NCI-H2081 treated with DMSO at 0.1 percent for 48 hours (cell line): ENCODE results near the gene ATP5IF1.

ENCODE experiments used
- DNase-seq: peaks from one replicate; lab custom pipeline; 2025; lab: John Stamatoyannopoulos, UW

ATP5IF1 gene

GRCh38 chr1:28265577-28265976 is 29.7 kb downstream of the ATP5IF1 start:
- no peak for DNase-seq

DNA sequence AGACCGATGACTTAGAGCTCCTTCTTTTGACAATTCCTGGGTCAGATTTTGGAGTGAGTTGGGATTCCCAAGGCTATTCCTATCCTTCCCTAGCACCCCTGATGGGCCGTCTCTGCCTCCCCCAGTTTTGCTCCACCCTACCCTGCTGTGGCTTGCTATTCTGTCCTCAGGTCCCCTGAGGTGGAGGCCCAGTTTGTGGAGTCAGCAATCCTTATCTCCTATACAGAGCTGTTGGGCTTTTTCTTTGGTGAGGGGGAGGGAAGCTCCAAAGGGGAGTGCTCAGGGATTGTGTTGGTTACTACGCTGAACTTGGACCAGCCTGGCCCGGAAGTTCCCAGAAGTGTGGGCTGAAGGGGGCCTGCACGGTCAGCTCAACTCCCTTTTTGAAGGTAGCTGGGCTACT is 31.0 kb downstream of the ATP5IF1 start:
- DNase-seq: no peak

GRCh38 chr1:28267633-28268032 is 31.7 kb downstream of the ATP5IF1 start:
- DNase-seq: no peak

GRCh38 chr1:28269529-28269928 is 33.6 kb downstream of the ATP5IF1 start:
- DNase-seq: no peak

DNA sequence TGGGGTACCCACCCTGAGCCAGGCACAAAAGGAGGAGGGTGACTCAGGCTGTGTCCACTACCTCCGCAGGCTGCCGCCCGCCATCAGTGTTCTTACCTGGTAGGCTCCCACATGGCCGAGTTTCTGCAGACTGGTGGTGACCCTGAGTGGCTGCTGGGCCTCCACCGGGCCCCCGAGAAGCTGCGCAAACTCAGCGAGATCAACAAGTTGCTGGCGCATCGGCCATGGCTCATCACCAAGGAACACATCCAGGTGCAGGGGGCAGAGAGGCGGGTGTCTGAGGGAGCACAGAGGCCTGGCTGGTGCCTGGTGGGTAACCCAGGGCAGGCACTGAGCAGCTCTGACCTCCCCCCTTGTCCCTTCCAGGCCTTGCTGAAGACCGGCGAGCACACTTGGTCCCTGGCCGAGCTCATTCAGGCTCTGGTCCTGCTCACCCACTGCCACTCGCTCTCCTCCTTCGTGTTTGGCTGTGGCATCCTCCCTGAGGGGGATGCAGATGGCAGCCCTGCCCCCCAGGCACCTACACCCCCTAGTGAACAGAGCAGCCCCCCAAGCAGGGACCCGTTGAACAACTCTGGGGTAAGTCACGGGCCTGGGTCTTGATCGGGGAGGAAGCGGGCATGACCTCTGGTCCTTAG is 36.4 kb downstream of the ATP5IF1 start:
- DNase-seq: no peak

- no peak for DNase-seq
These were observed 37.4 kb downstream of the ATP5IF1 start for GRCh38 chr1:28273216-28273860.

- no peak for DNase-seq
These were observed 42.8 kb downstream of the ATP5IF1 start for GRCh38 chr1:28278763-28279162.

DNA sequence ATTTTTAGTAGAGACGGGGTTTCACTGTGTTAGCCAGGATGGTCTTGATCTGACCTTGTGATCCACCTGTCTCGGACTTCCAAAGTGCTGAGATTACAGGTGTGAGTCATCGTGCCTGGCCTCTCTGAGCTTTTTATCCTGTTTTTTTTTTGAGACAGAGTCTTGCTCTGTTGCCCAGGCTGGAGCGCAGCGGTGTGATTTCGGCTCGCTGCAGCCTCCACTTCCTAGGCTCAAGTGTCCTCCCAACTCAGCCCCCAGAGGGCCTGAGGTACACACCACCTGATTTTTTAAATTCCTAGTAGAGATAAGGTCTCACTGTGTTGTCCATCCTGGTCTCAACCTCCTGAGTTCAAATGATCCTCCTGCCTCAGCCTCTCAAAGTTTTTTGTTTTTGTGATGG is 43.8 kb downstream of the ATP5IF1 start:
- DNase-seq: no peak

- DNase-seq: no peak
These were observed 44.6 kb downstream of the ATP5IF1 start for GRCh38 chr1:28280501-28280900.

- DNase-seq: no peak
These were observed 45.1 kb downstream of the ATP5IF1 start for GRCh38 chr1:28280977-28281381.

- no peak for DNase-seq
These were observed 45.9 kb downstream of the ATP5IF1 start for GRCh38 chr1:28281608-28282425.

- no peak for DNase-seq
These were observed 46.8 kb downstream of the ATP5IF1 start for GRCh38 chr1:28282426-28283407.

DNA sequence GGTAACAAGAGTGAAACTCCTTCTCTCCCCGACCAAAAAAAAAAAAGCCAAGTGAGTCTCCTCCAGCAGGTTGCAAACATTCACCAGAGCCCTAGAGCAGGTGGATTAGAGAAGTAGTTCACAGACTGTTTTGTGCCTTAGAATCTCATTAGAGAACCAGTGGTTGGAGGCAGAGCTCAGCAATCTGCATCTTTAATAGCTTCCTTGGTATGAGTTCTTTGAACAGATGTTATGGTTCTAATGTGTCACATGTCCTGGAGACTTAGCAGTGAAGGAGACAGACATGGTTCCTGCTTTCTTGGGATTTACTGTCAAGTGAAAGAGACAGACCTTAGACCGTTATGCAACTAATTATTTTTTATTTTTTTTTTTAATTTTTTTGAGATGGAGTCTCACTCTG is 50.2 kb downstream of the ATP5IF1 start:
- no peak for DNase-seq
